OCI-LY1 (cell line): ENCODE measurements around the gene PHACTR2.

Experiments
- H2AFZ ChIP-seq: fragments of 200-600 bp; sonication (generic), shearing (Covaris generic); 2 replicates; pipeline ENCODE4 v1.6.0; 2014; ENCODE audit warnings: antibody characterized with exemption, mild to moderate bottlenecking, low read length
- H3F3A ChIP-seq: fragments of 200-600 bp; sonication (generic), shearing (Covaris generic); 2 replicates; pipeline ENCODE4 v1.6.0; 2014; ENCODE audit warnings: mild to moderate bottlenecking, antibody characterized with exemption, low read length, moderate library complexity; ENCODE audit not compliant: insufficient read depth
- H3K27ac ChIP-seq: fragments of 200-600 bp; sonication (generic); 2 replicates; pipeline ENCODE4 v1.5.1; 2014; ENCODE audit warnings: low read length, mixed run types, mild to moderate bottlenecking, low read depth; ENCODE audit not compliant: poor library complexity, severe bottlenecking
- H3K27me3 ChIP-seq: fragments of 200-600 bp; sonication (generic); 2 replicates; pipeline ENCODE4 v1.6.0; 2014; ENCODE audit warnings: antibody characterized with exemption, mild to moderate bottlenecking, low read length, moderate library complexity; ENCODE audit not compliant: insufficient read depth
- H3K36me3 ChIP-seq: fragments of 200-600 bp; sonication (generic); 2 replicates; pipeline ENCODE4 v1.6.1; 2014; ENCODE audit warnings: mild to moderate bottlenecking, antibody characterized with exemption, low read length, moderate library complexity, mixed read lengths; ENCODE audit not compliant: insufficient read depth
- H3K4me1 ChIP-seq: fragments of 200-600 bp; sonication (generic); 2 replicates; pipeline ENCODE4 v1.5.1; 2014; ENCODE audit warnings: mild to moderate bottlenecking, low read length, moderate library complexity; ENCODE audit not compliant: insufficient read depth, severe bottlenecking
- H3K4me2 ChIP-seq: fragments of 200-600 bp; sonication (generic), shearing (Covaris generic); 2 replicates; pipeline ENCODE4 v1.6.1; 2014; ENCODE audit warnings: low read length
- H3K4me3 ChIP-seq: fragments of 200-600 bp; sonication (generic); 2 replicates; pipeline ENCODE4 v1.5.1; 2014; ENCODE audit warnings: low read length, low read depth, mild to moderate bottlenecking, mixed read lengths; ENCODE audit not compliant: poor library complexity, severe bottlenecking
- H3K79me2 ChIP-seq: fragments of 200-600 bp; shearing (Covaris generic); 2 replicates; pipeline ENCODE4 v1.6.1; 2016; ENCODE audit warnings: mixed run types, low read length, mixed read lengths; ENCODE audit not compliant: insufficient read depth
- H3K9ac ChIP-seq: fragments of 200-600 bp; sonication (generic), shearing (Covaris generic); 2 replicates; pipeline ENCODE4 v1.6.1; 2014; ENCODE audit warnings: mild to moderate bottlenecking, low read length, mixed read lengths
- H3K9me2 ChIP-seq: fragments of 200-600 bp; sonication (generic), shearing (Covaris generic); 2 replicates; pipeline ENCODE4 v1.6.1; 2014; ENCODE audit warnings: low read depth, mild to moderate bottlenecking, low read length, mixed read lengths
- H3K9me3 ChIP-seq: fragments of 200-600 bp; shearing (Covaris generic); 2 replicates; pipeline ENCODE4 v1.6.1; 2014; ENCODE audit warnings: low read length, mixed read lengths
- H4K20me1 ChIP-seq: fragments of 200-600 bp; sonication (generic), shearing (Covaris generic); 2 replicates; pipeline ENCODE4 v1.6.0; 2016; ENCODE audit warnings: mild to moderate bottlenecking, low read length; ENCODE audit not compliant: insufficient read depth
- EZH2 ChIP-seq: fragments of 200-600 bp; sonication (generic), shearing (Covaris generic); IDR thresholded peaks from 2 replicates; pipeline ENCODE4 v1.8.0; 2017; ENCODE audit warnings: borderline replicate concordance, mixed run types, mild to moderate bottlenecking, antibody characterized with exemption, low read length, moderate library complexity, mixed read lengths
- TF ChIP-seq, protein P1 (sequence below): fragments of 200-600 bp; sonication (generic), shearing (Covaris generic); IDR thresholded peaks from 2 replicates; pipeline ENCODE4 v1.5.1; 2017; ENCODE audit warnings: mild to moderate bottlenecking, antibody characterized with exemption, low read length, moderate library complexity, mixed read lengths

Gene PHACTR2

GRCh38 chr6:143740213-143740612 lies 62.4 kb downstream of the PHACTR2 start:
- Histone ChIP-seq H4K20me1 (no peaks in the 10 kb centered on the region), H3K4me2 (no peak overlapping the region), H3K4me1 (no peaks in the 10 kb centered on the region), H3K36me3 (no peaks in the 10 kb centered on the region), H2AFZ (no peak overlapping the region), H3K27ac (no peak overlapping the region), H3K9ac (no peak overlapping the region), H3K9me2 (no peaks in the 10 kb centered on the region), H3K4me3 (no peak overlapping the region), H3F3A (no peaks in the 10 kb centered on the region), H3K79me2 (no peaks in the 10 kb centered on the region), H3K27me3 (no peaks in the 10 kb centered on the region), H3K9me3 (no peaks in the 10 kb centered on the region)
- no peak for TF ChIP-seq EZH2
- TF ChIP-seq, protein P1, sequence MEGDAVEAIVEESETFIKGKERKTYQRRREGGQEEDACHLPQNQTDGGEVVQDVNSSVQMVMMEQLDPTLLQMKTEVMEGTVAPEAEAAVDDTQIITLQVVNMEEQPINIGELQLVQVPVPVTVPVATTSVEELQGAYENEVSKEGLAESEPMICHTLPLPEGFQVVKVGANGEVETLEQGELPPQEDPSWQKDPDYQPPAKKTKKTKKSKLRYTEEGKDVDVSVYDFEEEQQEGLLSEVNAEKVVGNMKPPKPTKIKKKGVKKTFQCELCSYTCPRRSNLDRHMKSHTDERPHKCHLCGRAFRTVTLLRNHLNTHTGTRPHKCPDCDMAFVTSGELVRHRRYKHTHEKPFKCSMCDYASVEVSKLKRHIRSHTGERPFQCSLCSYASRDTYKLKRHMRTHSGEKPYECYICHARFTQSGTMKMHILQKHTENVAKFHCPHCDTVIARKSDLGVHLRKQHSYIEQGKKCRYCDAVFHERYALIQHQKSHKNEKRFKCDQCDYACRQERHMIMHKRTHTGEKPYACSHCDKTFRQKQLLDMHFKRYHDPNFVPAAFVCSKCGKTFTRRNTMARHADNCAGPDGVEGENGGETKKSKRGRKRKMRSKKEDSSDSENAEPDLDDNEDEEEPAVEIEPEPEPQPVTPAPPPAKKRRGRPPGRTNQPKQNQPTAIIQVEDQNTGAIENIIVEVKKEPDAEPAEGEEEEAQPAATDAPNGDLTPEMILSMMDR: no peak

GRCh38 chr6:143741480-143741879 lies 63.7 kb downstream of the PHACTR2 start:
- H2AFZ ChIP-seq: no peak overlapping the region
- H4K20me1 ChIP-seq: no peaks in the 10 kb centered on the region
- no peaks in the 10 kb centered on the region for H3K79me2 ChIP-seq
- H3K4me3 ChIP-seq: no peak overlapping the region
- no peaks in the 10 kb centered on the region for H3K9me3 ChIP-seq
- TF ChIP-seq, protein P1: no peak
- no peak for TF ChIP-seq EZH2
- no peak overlapping the region for H3K27ac ChIP-seq
- H3K9me2 ChIP-seq: no peaks in the 10 kb centered on the region
- H3K36me3 ChIP-seq: no peaks in the 10 kb centered on the region
- H3K9ac ChIP-seq: no peak overlapping the region
- no peaks in the 10 kb centered on the region for H3K4me1 ChIP-seq
- H3K27me3 ChIP-seq: no peaks in the 10 kb centered on the region
- H3F3A ChIP-seq: no peaks in the 10 kb centered on the region
- no peak overlapping the region for H3K4me2 ChIP-seq

DNA sequence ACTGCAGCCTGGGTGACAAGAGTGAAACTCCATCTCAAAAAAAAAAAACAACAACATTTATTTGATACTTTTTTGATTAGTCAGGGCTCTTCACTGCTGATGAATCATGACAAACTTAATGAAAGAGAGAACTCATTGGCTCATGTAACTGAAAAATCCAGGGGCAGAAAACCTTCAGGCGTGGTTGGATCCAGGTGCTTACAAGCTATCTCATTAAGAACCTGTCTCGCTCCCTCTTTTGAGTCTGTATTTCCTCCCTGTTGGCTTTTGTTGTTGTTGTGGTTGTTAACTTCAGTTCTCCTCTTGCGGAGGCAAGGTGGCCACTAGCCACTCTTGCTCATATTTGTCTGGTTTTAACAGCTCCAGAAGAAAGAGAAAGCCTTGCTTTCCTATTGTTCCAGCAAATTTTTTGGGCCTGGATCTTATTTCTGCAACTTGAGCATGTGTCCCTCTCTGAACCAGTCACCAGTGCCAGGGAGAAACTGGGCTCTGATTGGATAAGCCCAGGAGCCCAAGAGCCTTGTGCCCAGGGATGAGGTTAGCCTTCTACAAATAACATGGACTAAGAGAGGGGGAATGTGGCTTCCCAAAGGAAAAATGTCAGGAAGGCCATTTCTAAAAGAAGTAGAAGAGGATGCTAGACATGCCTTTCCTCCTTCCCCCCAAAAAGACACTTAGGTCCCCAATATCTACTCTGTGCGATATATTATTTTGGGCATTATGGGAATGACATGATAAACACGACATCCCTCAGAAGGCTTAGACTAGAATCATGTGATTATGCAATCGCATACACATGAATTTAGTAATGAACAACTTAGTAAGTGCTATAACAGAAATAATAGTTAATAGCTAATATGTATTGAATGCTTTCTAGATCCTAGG lies 64.5 kb downstream of the PHACTR2 start:
- no peak overlapping the region for H3K4me2 ChIP-seq
- no peaks in the 10 kb centered on the region for H3K9me2 ChIP-seq
- no peaks in the 10 kb centered on the region for H4K20me1 ChIP-seq
- no peak for TF ChIP-seq EZH2
- TF ChIP-seq, protein P1: no peak
- H3K27me3 ChIP-seq: no peaks in the 10 kb centered on the region
- H3K4me3 ChIP-seq: no peak overlapping the region
- H3K9ac ChIP-seq: no peak overlapping the region
- no peaks in the 10 kb centered on the region for H3K4me1 ChIP-seq
- H3F3A ChIP-seq: no peaks in the 10 kb centered on the region
- H2AFZ ChIP-seq: no peak overlapping the region
- H3K9me3 ChIP-seq: no peaks in the 10 kb centered on the region
- no peaks in the 10 kb centered on the region for H3K36me3 ChIP-seq
- no peak overlapping the region for H3K27ac ChIP-seq
- no peaks in the 10 kb centered on the region for H3K79me2 ChIP-seq
